Kidney epithelial cell (primary cell): ENCODE measurements around the gene CADM2. TPM values are rescaled to one million over a fixed set of nuclear protein-coding genes. Genes with fewer than 3 reads are reported as not detected.

ENCODE experiments used
- DNase-seq: peaks from one replicate; pipeline ENCODE4 v3.0.0-alpha.2; 2010; ENCODE audit warnings: low read depth
- H3K27me3 ChIP-seq: 2 replicates; pipeline ENCODE4 v1.6.0; 2011; ENCODE audit warnings: low read length; ENCODE audit not compliant: control insufficient read depth, insufficient read depth
- H3K36me3 ChIP-seq: 2 replicates; pipeline ENCODE4 v1.5.1; 2011; ENCODE audit warnings: low read length; ENCODE audit not compliant: control insufficient read depth, insufficient read depth
- H3K4me3 ChIP-seq: 2 replicates; pipeline ENCODE4 v1.5.1; 2011; ENCODE audit warnings: low read depth, mild to moderate bottlenecking, control low read depth, low read length
- total RNA-seq: library from RNA; depleted of rRNA; stranded (reverse); fragments of >200 nt; gene quantifications from 2 replicates; pipeline ENCODE4 v1.2.3, GENCODE V29; 2015
- TF ChIP-seq, protein P1 (sequence below): IDR thresholded peaks from 2 replicates; pipeline ENCODE4 v1.5.1; 2011; ENCODE audit warnings: mild to moderate bottlenecking, moderate library complexity, low read length, control low read depth, inconsistent platforms; ENCODE audit not compliant: insufficient read depth, poor library complexity, severe bottlenecking

CADM2 gene
- total RNA-seq, 1 donor from 2014 or later: 0.42 TPM

DNA sequence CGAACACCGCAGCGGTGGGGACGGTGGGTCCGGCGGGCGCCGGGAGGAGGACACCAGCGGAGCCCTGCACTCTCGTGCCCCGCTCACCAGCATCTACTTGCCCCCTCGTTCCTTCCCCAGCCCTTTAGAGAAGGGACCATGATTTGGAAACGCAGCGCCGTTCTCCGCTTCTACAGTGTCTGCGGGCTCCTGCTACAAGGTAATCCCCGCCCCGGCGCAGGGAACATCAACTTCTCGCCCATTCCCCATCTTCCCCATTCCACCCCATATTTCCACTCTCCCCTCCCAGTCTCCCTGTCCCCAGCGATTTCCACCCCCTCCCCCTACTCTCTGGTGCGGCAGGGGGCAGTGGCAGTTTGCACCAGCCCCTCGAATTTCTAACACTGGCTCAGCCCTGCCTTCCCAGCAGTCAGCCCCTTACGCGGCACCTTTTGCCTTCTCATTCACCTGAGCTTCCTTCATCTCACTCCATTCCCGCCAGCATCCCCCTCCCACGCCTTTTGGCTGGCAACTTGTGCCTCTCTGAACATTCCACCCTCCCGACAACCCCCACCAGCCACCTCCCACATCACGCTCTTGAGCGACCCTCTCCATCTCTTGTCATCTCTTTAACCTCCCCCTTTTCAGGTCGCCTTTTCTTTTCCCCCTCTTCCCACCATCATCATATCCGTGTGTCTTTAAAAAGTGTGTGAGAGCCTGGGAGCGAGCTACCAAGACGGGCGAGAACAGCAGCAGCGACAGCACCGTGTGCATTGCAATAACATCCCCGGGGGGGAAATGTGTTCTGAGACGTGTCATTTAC, 882 bp downstream of the CADM2 start:
- TF ChIP-seq, protein P1, sequence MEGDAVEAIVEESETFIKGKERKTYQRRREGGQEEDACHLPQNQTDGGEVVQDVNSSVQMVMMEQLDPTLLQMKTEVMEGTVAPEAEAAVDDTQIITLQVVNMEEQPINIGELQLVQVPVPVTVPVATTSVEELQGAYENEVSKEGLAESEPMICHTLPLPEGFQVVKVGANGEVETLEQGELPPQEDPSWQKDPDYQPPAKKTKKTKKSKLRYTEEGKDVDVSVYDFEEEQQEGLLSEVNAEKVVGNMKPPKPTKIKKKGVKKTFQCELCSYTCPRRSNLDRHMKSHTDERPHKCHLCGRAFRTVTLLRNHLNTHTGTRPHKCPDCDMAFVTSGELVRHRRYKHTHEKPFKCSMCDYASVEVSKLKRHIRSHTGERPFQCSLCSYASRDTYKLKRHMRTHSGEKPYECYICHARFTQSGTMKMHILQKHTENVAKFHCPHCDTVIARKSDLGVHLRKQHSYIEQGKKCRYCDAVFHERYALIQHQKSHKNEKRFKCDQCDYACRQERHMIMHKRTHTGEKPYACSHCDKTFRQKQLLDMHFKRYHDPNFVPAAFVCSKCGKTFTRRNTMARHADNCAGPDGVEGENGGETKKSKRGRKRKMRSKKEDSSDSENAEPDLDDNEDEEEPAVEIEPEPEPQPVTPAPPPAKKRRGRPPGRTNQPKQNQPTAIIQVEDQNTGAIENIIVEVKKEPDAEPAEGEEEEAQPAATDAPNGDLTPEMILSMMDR: no peak
- peaks cover 28% of the 10 kb centered on the region for H3K27me3 ChIP-seq
- no peak for DNase-seq

DNA sequence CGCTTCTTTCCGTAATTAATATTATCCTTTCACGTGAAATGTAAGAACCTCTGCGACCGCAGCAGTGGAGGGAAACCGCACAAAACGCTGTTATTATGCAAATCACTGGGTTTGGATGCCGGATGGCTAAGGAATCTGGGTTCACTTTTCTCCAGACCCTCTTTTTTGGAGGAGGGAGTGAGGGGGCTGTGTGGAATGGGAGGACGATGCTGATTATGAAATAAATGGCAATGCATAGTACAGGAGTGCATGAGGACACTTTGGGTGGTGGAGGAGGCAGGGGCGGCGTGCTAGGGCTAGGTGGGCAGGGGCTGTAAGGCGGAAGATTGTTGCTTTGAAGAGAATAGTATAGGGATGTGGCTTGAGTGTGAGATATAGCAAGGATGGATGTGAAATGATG, 1.8 kb downstream of the CADM2 start:
- no peaks in the 10 kb centered on the region for H3K36me3 ChIP-seq
- no peak overlapping the region for H3K4me3 ChIP-seq
- no peak for DNase-seq
- H3K27me3 ChIP-seq: peaks cover 28% of the 10 kb centered on the region
- TF ChIP-seq, protein P1: no peak

More for the DNA sequence above, 882 bp downstream of the CADM2 start:
- H3K36me3 ChIP-seq: no peaks in the 10 kb centered on the region
- peak overlapping the region; percentile 45 for H3K4me3 ChIP-seq

DNA sequence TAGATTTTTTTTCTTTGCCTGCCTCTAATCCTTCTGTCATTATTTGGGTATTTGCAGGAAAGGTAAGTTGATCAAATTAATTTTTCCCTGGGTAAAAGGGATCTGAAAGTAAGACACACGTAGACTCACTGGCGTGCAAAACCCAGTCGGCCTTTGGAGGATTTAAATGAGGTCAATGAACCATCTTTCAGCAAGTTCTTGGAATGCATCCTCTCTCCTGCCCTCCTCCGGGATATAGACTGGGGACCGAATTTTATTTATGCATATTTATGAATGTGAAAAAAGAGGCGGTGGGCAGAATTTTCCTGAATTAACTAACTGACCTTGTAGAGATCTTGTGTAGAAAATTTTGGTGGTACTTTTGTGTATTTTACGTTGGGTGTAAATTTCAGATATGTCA, 2.2 kb downstream of the CADM2 start:
- H3K4me3 ChIP-seq: no peak overlapping the region
- TF ChIP-seq, protein P1: no peak
- no peaks in the 10 kb centered on the region for H3K36me3 ChIP-seq
- H3K27me3 ChIP-seq: peaks cover 28% of the 10 kb centered on the region
- DNase-seq: no peak

DNA sequence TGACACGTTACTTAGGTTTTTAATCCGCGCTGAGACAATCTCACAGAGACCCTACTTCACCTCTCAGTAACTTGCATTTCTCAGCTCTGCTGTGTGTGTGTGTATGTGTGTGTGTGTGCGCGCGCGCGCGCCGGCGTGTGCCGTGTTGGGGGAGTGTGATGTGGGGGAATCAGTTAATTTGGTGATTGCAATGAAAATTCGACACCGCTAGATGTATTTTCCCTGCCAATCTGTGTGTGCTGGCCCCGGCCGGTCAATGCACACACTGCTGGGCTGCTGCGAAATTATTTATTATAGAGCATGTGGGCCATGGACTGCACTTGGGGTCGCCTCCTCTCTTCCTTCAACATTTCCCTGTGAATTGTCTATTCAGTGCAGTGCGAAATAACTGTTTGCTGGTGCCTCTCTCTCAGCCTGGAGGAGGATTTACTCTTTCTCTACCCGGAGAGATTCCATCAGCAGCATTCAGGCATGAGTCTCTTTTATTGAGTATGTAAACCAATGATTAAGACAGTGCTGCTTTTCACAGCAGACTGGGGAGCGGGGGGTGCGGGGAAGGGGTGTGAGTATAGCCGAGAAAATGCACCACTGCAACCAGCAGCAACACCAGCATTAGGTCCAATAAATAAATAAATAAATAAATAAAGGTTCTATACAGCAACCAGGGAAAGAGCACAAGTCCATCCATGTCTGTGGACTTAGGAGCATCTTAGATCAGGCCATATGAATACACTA, 2.9 kb downstream of the CADM2 start:
- Histone ChIP-seq H3K4me3 (no peak overlapping the region), H3K27me3 (peaks cover 28% of the 10 kb centered on the region), H3K36me3 (no peaks in the 10 kb centered on the region)
- DNase-seq: no peak
- TF ChIP-seq, protein P1: no peak

DNA sequence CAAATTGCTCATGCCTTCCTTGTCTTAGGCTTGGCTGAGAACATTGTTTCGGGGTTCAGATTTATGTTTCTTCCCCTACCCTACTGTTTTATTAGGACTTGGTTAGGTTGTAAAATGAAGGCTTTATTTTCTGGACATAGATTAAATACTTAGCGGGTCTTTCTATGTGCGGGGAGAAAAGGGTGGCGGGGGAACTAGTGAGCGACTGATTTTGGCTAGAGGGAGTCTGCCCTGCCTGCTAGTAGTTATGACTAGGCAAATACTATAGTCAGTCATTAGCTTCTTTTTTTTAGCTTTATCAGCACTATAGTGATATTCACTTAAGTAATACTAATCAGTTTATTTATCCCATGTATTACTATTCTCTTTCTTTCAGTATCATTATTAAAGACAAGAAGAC, 3.6 kb downstream of the CADM2 start:
- TF ChIP-seq, protein P1: no peak
- H3K27me3 ChIP-seq: peaks cover 28% of the 10 kb centered on the region
- no peak for DNase-seq

More for the DNA sequence above, 3.6 kb downstream of the CADM2 start:
- no peaks in the 10 kb centered on the region for H3K36me3 ChIP-seq
- no peak overlapping the region for H3K4me3 ChIP-seq
